Measurements from ENCODE around the gene IFRD2. TPM values are rescaled to one million over a fixed set of nuclear protein-coding genes. Genes with fewer than 3 reads are reported as not detected.

The IFRD2 gene
- total and polyA plus RNA-seq, 9 of the 15 experiments (the other 6 are each of a cell fraction or from before 2014, with no cell fraction given): 30.5 to 115 (median 52.8) TPM

DNA sequence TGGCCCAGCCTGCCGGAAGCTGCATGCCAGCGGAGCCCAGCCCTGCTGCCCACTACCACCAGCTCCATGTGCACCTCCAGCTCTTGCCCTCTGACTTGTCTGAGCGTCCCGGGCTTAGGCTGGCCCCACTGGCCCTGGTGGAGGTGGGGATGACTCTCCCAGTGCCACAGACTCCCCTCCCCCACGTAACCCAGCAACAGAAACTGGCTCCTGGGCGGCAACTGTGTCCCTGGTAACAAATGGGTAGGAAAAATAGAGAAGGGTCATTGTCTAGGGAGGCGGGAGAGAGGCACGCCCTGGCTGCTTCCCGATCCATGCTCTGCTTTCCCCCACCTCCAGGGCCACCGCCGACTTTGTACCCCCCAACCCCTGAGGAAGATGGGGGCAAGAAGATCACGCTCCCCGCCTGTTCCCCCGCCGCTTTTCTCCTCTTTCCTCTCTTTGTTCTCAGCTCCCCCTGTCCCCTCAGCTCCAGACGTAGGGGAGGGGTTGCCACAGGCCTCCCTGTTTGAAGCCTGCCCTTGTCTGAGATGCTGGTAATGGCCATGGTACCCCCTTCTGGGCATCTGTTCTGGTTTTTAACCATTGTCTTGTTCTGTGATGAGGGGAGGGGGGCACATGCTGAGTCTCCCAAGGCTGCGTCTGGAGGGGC is 34.1 kb downstream of the IFRD2 start:
- Histone ChIP-seq H3K4me1 (replicated peaks in 1 of 2; ENCODE audit: control insufficient read depth in 2 of 2, insufficient read depth in 2 of 2, low read length in 2 of 2) (peaks cover 3 to 27% of the 10 kb centered on the region in 2 experiments; a peak in 4 of 5 replicates), H2AFZ (ENCODE audit: low read depth, low read length) (no peak overlapping the region), H3K36me3 (ENCODE audit: control insufficient read depth, insufficient read depth, low read length) (peaks cover 26% of the 10 kb centered on the region; the same call in 2 of the 3 replicates), H3K27ac (ENCODE audit: extremely low read depth, low read depth, low read length) (no peak overlapping the region), H3K4me3 (no peak overlapping the region), H3K9ac (ENCODE audit: insufficient read depth in 1 of 2, low read depth in 2 of 2, low read length in 2 of 2) (no peak overlapping the region; a peak in 1 of 4 replicates), H3K27me3 (ENCODE audit: control insufficient read depth in 2 of 2, insufficient read depth in 2 of 2, low read length in 2 of 2) (no peaks in the 10 kb centered on the region), H3K79me2 (ENCODE audit: control insufficient read depth, insufficient read depth, low read length) (peaks cover 3% of the 10 kb centered on the region; the same call in 1 of the 3 replicates), H4K20me1 (replicated peaks; ENCODE audit: control insufficient read depth, insufficient read depth, low read length) (no peaks in the 10 kb centered on the region), H3K9me3 (replicated peaks; ENCODE audit: control insufficient read depth, insufficient read depth, low read depth, low read length) (peaks cover 4% of the 10 kb centered on the region; the same call in 1 of the 2 replicates), H3K4me2 (ENCODE audit: insufficient read depth, low read length) (no peak overlapping the region), H3K9me1 (ENCODE audit: control insufficient read depth, insufficient read depth, low read length) (no peaks in the 10 kb centered on the region)
- no peak for FAIRE-seq
- no peak for ATAC-seq
- BruUV-seq (replicated peaks): no TSS peak
- ChIA-PET POLR2A (no interaction called here), CTCF (ENCODE audit: low intra/inter-chr PET ratio) (no interaction called here)
- intact Hi-C loops (cut with micrococcal nuclease) (no loop called here), in situ Hi-C loops (cut with MboI) (no loop called here)
- 97% methylated on average over 7 of the region's 17 CpGs for WGBS (ENCODE audit: insufficient coverage, low coverage, missing lambda C conversion rate)
- DNase-seq (ENCODE audit: extremely low read depth in 1 of 4, low spot score in 3 of 4): no peak
- TF ChIP-seq RBM15 (IDR thresholded peaks at IDR 0.05; ENCODE audit: insufficient read depth, low read length): no peak
- no peak for TF ChIP-seq POLR2AphosphoS5 (IDR thresholded peaks at IDR 0.05; ENCODE audit: control insufficient read depth, insufficient read depth, low read depth, low read length)
- no peak for TF ChIP-seq FOXK1 (CRISPR knock-in tag; IDR thresholded peaks at IDR 0.05; ENCODE audit: borderline replicate concordance)
- TF ChIP-seq ZNF212 (CRISPR knock-in tag; IDR thresholded peaks at IDR 0.05): no peak
- no peak for TF ChIP-seq NEUROD1 (IDR thresholded peaks at IDR 0.05; ENCODE audit: borderline replicate concordance, low read depth, low read length, partially characterized antibody)
- TF ChIP-seq, protein P1, sequence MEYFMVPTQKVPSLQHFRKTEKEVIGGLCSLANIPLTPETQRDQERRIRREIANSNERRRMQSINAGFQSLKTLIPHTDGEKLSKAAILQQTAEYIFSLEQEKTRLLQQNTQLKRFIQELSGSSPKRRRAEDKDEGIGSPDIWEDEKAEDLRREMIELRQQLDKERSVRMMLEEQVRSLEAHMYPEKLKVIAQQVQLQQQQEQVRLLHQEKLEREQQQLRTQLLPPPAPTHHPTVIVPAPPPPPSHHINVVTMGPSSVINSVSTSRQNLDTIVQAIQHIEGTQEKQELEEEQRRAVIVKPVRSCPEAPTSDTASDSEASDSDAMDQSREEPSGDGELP (CRISPR knock-in tag; IDR thresholded peaks at IDR 0.05; ENCODE audit: borderline replicate concordance): no peak
- no peak for TF ChIP-seq RBM22 (IDR thresholded peaks at IDR 0.05; ENCODE audit: low read depth, low read length, poor library complexity, severe bottlenecking)
- TF ChIP-seq RCOR1 (IDR thresholded peaks at IDR 0.05; ENCODE audit: borderline replicate concordance in 1 of 2, low read depth in 2 of 2, low read length in 2 of 2): no peak
- TF ChIP-seq BMI1 (IDR thresholded peaks at IDR 0.05; ENCODE audit: low read length): no peak
- no peak for TF ChIP-seq POLR2B (IDR thresholded peaks at IDR 0.05; ENCODE audit: low read depth, partially characterized antibody)
- no peak for TF ChIP-seq MCM7 (IDR thresholded peaks at IDR 0.05)
- no peak for TF ChIP-seq LARP7 (IDR thresholded peaks at IDR 0.05)
- TF ChIP-seq, protein P2, sequence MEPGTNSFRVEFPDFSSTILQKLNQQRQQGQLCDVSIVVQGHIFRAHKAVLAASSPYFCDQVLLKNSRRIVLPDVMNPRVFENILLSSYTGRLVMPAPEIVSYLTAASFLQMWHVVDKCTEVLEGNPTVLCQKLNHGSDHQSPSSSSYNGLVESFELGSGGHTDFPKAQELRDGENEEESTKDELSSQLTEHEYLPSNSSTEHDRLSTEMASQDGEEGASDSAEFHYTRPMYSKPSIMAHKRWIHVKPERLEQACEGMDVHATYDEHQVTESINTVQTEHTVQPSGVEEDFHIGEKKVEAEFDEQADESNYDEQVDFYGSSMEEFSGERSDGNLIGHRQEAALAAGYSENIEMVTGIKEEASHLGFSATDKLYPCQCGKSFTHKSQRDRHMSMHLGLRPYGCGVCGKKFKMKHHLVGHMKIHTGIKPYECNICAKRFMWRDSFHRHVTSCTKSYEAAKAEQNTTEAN (CRISPR knock-in tag; IDR thresholded peaks at IDR 0.05): no peak
- no peak for TF ChIP-seq ZNF778 (CRISPR knock-in tag; IDR thresholded peaks at IDR 0.05)
